GM19043 (cell line): ENCODE results near the gene CIROP.
"Not testable (repeated sequence)": the region's sequence is repeated elsewhere in the genome, so short reads cannot be mapped to it uniquely, and the experiment has no call there.

Experiments used
- ATAC-seq: cut with Tn5 transposase; IDR thresholded peaks from one replicate; pipeline ENCODE4 v1.9.1; 2021; ENCODE audit warnings: low read depth; ENCODE audit not compliant: unreplicated experiment

CIROP gene

DNA sequence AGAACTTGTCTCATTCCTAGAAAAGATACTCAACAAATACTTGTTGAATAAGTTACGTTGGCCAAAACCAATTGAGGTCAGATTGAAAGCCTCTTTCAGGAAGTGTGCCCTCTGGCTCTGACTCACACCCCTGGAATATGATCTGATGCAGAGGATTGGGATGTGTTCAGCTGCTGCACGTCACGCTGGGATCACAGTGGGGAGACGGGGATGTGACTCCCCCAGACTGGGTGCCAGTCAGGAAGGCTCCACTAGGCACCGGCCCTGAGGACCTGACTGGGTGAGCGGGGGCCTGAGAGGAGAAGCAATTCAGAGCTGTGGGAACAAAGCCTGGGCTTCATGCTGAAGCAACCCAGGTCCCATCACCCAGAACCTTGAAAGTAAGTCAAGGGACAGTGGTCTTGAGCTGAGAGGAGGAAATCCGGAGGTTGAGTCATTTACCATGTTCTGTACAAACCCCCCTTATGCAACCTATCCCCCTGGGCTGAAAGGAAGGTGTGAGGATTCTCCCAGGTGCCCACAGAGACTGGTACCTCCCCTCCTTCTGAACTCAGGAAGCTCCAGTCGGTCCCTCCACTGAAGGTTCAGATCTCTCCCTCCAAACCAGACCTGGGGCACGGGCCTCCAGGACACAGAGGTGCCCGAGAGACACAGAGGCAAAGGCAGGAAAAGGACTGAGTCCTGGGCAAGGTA is 10.4 kb upstream of the CIROP start:
- no peak for ATAC-seq

DNA sequence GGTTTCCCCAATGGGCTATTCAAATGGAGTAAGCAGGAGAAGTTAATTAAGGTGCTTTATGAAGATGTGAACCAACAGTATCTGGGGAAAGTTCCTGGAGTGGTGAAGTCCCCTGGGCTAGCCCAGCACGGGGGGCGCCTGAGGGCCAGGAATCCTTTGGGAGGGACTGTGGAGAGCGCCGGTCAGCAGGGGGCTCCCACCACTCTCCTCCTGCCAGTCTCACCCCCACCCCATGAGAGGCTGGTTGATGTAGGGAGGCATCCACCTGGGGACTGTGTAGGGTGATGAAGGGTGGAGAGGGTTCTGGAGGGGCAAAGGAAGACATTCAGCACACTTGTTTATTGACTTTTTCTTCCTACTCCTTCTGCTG is 9.9 kb upstream of the CIROP start:
- ATAC-seq, result no peak

DNA sequence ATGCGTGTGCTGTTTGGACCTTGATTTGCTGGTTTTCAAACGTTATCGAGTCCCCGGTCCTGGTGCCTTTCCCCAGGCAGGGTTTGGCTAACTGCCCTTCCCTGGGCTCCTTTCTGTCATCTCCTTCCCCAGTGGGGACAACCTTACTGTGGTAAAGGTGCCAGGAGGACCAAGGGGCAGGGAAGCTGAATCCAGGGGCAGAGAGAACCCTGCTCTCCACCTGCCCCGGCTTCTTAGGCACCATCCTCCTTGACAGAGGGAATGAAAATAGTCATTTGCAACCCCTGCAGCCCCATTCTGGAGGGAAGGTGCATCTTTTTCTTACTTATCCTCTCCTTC is 9.3 kb upstream of the CIROP start:
- no peak for ATAC-seq

DNA sequence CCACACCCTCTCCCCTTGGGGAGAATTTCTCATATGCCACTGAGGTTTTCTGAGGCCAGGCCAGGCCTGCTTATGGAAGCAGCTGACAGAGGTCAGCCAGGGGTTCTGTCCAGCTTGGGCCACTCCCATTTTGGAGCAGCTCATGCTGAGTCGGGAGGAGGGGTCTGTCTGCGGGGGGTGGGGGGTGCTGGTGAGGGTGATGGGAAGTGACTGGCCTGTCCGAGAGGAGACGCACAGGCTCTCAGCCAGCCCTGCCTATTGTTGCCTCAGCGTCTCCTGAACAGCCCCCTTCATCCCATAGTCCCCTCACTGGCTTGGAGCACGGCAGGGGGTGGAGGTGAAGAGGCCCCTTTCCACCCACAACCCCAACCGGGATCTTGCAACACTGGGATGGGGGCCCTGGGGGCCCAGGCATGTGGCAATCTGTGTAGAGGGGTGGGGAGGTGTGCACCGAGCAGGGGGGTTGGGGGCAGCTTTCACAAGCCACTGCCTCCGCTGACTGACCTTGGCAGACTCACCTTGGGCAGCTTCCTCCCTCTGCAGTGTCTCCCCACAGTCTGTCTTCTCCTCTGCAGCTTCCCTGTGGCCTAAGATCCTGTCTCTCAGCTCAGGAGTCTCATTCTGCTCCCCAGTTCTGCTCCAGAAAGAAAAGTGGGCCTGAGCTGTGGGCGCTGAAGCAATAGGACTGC is 8.8 kb upstream of the CIROP start:
- ATAC-seq, result no peak

DNA sequence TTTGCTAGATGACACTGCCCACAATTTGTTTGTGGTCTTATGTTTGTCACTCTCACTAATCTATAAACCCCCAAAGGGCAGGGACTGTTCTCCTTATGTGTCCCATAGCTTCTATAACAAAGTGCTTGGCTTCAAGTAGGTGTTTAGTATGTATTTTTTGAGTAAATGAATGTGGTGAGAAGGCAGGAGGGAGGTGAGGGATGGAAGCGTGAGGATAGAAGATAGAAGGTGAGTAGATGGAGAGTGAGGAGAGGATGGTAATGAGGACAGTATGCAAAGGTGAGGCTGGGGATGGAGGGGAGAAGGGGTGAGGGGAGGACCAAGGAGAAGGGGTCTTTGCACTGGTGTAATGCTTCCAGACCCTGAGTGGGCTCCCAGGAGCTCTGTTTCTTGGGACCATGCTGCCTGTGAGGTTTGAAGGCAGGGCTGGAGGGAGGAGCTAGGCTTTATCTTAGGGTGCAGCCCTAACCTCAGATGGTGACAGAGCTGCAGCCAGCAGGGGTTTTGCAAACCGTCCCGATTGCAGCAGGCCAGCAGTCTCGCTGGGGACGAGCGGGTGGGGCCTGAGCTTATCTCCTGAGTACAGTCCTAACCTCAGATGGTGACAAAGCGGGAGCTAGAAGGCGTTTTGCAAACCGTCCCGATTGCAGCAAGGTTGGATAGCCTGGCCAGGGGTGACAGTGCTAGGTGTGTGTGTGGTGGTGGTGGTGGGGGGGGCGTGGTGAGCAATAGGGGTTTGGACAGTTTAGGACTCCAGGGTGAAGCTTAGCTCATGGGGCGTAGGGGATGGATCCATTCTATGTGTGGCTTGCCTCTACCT is 7.8 kb upstream of the CIROP start:
- ATAC-seq, result no peak

DNA sequence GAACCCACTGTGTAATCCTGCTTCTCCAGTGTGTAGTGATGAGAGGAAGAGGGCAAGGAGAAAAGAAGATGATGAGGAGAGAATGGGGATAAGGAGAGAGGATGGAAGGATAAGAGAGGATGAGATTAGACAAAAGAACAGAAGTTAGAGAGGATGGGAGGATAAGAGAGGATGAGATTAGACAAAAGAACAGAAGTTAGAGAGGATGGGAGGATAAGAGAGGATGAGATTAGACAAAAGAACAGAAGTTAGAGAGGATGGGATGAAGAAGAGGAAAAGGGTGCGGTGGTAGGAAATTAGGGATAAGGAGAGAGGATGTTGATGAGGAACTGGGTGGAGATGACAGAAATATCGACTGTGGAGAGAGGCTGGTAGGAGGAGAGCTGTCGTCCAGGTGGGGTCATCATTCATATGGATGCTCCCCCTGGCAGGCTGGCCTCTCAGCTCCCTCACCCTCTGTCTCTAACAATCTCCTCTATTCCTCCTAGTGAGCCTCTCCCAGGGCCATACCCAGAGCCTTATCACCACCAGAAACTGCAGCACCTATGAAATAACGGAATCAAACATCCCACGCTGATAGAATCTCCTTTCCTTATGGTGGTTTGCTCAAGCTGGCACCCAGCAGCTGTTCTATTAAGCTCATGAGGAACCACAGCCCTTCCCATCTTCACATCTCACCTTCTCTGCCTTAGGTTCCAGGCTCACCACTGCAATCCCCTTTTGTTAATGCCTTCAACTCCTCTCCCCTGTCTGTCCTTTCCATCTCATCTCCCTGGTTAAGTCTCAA is 6.0 kb upstream of the CIROP start:
- ATAC-seq, result no peak

DNA sequence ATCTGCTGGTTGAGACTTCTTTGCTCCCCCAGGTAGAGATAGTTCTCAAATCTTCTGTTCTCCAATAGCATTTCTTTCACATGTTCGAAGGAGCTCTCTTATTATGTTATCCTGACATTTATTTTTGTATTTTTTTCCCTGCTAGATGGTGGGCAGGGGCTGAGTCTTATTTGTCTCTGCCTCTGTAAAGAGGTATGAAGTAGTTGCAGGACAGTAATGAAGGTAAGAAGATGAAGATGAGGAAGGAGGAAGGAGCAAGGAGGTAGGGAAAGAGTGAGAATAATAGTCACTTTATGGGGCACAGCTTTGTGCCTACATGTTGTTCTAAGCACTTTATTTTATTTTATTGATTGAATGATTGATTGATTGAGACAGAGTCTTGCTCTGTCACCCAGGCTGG is 5.0 kb upstream of the CIROP start:
- no peak for ATAC-seq

DNA sequence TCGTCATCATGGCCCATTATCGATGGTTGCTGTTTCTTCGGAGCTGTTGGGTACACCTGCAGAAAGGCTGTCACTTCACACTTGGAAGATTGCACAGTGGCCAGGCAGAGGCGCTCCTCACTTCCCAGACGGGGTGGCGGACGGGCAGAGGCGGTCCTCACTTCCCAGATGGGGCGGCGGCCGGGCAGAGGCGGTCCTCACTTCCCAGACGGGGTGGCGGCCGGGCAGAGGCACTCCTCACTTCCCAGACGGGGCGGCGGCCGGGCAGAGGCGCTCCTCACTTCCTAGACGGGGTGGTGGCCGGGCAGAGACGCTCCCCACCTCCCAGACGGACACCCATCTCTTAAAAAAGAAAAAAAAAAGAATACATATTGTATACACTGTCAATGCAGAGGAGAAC is 3.4 kb upstream of the CIROP start:
- ATAC-seq, result not testable (repeated sequence)

DNA sequence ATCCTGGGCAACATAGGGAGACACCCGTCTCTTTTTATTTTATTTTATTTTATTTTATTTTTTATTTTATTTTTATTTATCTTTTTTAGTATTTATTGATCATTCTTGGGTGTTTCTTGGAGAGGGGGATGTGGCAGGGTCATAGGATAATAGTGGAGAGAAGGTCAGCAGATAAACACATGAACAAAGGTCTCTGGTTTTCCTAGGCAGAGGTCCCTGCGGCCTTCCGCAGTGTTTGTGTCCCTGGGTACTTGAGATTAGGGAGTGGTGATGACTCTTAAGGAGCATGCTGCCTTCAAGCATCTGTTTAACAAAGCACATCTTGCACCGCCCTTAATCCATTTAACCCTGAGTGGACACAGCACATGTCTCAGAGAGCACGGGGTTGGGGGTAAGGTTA is 2.8 kb upstream of the CIROP start:
- not testable (repeated sequence) for ATAC-seq

DNA sequence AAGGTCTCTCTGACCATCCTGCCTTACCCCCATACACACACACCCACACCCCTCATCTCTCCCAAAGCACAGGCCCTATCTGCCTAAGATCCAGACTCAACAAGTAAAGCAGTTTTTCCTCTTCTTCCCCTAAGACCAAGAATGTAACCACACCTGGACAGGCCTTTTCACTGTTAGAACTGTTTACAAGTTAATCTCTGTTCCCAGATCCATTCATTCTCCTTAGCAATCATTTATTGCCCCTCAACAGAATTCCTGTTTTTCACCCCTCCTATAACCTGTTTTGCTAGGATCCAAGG is 1.9 kb upstream of the CIROP start:
- no peak for ATAC-seq

DNA sequence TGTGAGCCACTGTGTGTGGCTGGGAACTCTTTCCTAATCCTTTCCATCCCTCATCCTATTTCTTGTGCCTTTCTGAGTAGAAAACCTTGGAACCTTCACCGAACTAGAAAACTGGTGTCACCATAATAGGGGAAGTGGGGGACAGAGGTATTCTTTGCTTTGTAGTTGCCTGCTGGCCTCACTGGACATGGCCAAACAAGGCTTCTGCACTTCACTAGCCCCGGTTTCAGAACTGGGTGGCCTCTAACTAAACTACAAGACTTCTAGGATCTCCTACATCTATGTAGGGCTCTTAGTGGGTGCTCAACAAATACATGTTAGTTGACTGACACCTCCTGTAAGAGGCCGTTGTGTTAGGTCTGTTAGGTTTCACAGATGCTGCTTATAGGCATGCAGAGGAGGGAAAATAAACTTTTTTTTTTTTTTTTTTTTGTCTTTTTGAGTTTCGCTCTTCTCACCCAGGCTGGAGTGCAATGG is 597 bp upstream of the CIROP start:
- no peak for ATAC-seq

DNA sequence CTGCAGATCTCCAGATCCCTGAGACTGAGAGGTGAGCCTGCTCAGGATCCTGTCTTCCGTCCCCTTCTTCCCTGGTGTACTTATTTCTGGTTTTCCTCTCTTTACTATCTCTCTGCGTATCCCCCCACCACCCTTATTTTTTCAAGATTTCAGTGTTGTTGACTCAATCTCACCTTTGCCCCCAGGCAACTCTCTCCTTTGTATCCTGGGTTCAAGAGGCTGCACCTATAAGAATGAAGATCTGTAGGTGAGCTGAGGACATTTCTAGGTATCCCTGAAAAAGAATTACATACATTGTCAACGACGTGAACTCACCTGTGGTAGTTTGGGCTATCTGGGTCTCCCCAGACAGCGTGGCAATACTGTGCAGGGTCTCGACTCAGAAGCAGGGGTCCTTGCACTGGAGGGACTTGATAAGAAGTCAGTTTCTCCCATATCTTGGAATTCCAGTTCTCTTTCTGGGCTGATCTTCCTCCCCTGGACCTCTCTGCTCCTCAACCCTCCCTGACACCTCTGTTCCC is 659 bp downstream of the CIROP start:
- no peak for ATAC-seq

DNA sequence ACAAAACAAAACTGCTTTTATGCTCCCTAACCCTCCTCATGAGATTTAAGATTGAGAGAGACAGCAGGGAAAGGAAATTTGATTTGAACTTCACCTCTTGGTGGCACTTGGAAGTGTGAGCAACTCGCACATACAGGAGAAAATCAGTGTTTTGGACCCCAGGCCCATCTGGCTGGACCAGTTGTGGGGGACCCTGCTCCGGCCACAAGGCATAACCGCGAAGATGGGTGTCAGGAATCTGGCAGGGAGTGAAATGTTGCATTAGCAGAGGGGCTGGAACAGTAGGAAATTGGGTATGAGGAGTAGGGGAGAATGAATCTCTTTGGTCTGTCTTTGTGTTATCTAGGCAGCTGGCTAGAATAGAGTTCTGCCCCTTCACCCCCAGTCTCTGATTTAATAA is 1.2 kb downstream of the CIROP start:
- ATAC-seq, result no peak

DNA sequence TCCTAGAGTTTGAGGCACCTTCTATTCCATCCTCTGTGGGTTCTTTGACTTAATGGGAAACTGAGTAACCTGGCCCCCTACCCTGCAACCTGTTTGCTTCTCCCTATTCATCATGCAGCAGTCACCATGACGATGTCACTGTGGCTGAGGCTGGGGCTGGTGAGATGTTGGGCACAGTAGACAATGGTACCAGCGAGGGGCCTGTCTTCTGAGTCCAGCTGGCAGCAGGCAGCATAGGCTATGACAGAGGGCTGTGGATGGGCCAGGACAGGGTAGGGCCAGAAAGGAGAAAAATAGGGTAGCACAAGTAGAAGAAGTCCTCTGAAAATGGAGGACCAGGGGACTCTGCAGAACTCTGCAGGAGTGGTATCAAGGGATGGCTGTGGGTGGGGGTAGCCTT is 2.0 kb downstream of the CIROP start:
- no peak for ATAC-seq

DNA sequence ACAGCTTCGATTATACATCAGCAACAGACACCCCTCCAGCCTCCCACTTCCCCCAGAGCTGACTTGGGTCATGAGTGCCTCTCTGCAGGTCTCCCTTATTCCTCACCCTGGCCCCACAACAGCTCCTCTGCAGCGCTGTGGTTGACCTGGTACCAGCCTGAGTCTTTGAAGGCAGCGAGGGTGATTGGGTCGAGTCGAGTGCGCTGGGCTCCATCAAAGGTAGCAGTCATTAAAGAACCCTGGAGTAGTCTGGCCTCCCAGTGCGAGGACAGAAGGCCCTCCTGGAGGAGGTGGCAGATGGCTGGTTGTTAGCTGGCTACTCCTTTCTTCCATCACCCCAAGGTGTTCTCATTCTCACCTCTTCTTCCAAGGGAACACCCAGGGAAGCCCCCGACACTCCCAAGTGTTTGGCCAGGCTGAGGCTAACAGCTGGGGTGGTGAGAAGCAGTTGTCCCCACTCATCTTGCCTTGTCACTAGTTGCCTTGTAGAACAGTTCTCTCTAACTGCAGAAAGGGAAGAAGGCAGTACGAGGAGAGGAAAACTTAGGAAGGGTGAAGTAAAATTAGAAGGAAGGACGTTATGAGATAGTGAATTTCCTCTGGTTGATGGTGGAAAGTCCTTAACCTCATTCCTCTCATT is 2.7 kb downstream of the CIROP start:
- no peak for ATAC-seq

DNA sequence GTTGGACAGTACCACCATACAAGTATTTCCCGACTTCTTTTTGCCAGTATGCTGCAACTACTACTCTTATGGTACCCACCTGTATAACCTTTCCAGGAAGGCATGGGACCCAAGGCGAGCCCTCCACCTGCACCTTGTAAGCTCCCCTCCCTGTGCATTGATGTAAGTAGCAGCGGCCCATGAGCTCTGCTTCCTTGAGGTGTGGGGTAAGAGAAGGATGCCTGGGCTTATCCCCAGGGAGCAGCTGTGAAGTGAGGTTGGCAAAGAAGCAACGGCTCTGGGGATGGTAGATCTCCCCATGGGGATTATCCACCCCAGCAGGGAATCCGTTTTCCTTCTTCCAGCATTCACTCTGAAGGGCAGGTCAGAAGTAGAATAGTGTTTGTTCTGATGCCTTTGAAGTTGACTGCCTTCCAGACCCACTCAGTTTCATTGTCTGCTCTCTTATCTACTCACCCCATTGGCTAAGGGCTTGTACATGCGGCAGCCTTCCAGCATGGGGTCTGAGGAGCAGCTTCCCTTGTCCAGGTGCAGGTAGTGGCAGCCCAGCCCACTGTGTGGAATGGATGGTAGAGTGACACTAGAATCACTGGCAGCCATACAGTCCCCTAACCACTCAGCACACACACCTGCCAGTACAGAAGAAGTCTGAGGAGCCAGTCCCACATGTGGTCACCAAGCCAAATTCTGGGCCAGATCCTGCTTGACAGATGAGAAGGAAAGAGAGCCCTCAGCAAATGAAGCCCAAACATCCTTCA is 3.4 kb downstream of the CIROP start:
- no peak for ATAC-seq

DNA sequence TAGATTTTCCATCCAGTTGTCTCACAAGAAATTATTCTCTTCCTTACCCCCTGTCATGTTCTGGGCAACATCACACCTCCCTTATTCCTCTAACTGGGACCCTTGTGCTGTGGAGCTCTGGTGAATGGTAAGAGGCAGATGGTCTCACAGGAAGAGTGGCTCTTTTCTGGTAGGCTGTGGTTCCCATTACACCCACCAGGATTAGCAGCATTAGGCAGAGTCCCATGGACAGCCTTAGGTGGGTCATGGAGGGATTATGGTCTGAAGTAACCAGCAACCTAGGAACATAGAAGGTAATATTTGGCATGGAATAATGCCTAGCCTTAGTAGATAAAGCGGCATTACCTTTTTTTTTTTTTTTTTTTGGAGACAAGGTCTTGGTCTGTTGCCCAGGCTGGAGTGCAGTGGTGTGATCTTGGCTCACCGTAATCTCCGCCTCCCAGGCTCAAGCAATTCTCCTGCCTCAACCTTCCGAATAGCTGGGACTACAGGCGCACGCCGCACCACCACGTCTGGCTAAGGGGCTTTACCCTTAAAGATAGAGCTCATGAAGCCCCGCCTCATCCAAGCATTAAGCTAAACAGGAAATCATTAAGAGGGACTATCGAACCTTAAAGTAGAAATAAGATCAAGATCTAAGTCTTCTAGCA is 5.5 kb downstream of the CIROP start:
- no peak for ATAC-seq

DNA sequence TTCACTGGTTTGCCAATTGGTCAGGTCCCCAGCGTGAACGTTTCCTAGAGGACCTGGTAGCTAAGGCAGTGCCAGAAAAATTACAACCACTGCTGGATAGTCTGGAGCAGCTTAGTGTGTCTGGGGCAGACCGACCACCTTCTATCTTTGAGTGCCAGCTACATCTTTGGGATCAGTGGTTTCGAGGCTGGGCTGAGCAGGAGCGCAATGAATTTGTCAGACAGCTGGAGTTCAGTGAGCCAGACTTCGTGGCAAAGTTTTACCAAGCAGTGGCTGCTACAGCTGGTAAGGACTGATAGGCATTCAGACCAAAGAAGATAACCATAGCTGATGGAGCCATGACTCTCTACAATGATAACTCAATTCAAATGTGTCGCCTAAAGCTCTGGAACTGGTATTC is 7.0 kb downstream of the CIROP start:
- ATAC-seq, result no peak
